Left forelimb (tissue), 1 donor: ENCODE data around the gene MAZ.
"Not testable (repeated sequence)": the region's sequence is repeated elsewhere in the genome, so short reads cannot be mapped to it uniquely, and the experiment has no call there.

Source experiments
- DNase-seq: peaks from one replicate; pipeline ENCODE4 v3.0.0-alpha.2; 2018; ENCODE audit warnings: low spot score

The MAZ gene

DNA sequence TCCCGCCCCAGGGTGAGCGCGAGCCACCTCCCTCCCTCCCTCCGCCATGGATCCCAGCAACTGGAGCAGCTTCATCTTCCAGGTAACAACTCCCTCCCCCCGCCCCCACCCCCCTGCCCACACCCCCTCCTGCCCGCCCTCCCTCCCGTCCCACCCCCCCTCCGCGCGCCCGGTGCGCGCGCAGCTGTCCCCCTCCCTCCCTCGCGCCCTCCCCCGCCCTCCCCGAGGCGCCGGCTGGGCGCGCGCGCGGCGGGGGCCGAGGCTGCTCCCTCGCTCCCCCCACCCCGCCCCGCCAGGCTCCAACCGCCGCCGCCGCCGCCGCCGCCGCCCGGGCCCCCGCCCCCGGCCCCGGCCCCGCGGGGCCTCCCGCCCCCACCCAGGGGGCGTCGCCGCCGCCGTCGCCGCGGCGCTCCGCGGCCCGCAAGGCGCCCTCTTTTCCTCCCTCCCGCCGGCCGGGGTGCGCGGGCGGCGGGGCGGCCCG, at the start of gene MAZ:
MAZ (plus strand) TSS at position 431 of the 481 bp plus-strand sequence. CDS start 173 bp downstream, outside the sequence.
- DNase-seq, result no peak

DNA sequence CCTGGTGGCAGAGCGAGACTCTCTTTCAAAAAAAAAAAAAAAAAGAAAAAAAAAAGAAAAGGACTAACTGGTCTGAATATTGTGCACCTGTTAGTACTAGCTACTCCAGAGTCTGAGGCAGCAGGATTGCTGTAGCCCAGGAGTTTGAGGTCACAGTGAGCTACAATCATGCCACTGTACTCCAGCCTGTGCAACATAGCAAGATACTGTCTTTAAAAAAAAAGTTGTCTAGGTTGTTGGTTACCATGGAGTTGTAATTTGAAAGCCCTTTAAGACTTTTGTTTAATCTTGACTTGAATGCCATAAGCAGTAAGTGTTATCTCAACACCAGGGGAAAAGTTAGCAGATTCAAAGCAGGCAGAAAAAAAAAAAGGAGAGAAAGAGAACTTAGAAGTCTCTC, 49.7 kb upstream of the MAZ start:
- no peak for DNase-seq

- not testable (repeated sequence) for DNase-seq
Measured at GRCh38 chr16:29757086-29757485, 49.2 kb upstream of the MAZ start.

DNA sequence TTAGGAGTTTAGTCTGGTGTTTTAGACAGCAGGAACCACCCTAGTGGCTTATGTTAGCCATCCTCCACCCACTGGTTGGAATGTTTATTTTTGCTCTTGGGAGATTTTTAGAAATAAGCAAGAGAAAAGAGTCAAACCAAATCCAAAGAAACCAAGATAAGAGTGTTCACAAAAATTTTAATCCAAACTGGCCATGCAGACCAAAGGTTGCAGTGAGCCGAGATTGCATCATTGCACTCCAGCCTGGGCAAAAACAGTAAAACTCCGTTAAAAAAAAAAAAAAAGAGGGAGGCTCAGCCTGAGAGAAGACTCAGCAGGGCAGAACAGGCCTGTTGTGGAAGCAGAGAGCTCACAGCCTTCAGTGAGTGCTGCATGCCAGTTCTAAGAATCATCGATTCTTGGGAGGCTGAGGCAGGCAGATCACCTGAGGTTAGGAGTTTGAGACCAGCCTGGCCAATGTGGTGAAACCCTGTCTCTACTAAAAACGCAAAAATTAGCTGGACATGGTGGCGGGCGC, 48.3 kb upstream of the MAZ start:
- no peak for DNase-seq

GRCh38 chr16:29760567-29761279, 45.6 kb upstream of the MAZ start:
- no peak for DNase-seq

DNA sequence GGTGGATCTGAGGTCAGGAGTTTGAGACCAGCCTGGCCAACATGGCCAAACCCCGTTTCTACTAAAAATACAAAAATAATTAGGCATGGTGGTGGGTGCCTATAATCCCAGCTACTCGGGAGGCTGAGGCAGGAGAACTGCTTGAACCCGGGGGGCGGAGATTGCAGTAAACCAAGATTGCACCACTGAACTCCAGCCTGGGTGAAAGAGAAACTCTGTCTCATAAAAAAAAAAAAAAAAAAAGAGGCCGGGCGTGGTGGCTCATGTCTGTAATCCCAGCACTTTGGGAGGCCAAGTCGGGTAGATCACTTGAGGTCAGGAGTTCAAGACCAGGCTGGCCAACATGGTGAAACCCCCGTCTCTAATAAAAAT, 45.1 kb upstream of the MAZ start:
- DNase-seq, result not testable (repeated sequence)

DNA sequence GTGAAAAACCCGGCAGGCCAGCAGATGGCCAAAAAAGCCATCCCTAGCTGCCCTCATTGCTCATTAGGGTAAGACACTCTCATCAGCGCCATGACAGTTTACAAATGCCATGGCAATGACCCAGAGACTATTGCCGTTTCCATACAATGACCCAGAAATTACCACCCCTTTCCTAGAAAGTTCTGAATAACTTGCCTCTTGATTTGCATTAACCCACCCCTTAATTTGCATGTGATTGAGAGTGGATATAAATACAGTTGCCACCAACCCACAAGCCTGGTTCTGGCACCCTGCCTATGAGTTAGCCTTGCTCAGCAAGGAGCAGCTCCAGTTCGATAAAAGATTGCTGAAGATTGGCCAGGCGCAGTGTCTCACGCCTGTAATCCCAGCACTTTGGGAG, 44.4 kb upstream of the MAZ start:
- DNase-seq, result no peak

GRCh38 chr16:29763326-29763725, 43.0 kb upstream of the MAZ start:
- DNase-seq, result no peak

DNA sequence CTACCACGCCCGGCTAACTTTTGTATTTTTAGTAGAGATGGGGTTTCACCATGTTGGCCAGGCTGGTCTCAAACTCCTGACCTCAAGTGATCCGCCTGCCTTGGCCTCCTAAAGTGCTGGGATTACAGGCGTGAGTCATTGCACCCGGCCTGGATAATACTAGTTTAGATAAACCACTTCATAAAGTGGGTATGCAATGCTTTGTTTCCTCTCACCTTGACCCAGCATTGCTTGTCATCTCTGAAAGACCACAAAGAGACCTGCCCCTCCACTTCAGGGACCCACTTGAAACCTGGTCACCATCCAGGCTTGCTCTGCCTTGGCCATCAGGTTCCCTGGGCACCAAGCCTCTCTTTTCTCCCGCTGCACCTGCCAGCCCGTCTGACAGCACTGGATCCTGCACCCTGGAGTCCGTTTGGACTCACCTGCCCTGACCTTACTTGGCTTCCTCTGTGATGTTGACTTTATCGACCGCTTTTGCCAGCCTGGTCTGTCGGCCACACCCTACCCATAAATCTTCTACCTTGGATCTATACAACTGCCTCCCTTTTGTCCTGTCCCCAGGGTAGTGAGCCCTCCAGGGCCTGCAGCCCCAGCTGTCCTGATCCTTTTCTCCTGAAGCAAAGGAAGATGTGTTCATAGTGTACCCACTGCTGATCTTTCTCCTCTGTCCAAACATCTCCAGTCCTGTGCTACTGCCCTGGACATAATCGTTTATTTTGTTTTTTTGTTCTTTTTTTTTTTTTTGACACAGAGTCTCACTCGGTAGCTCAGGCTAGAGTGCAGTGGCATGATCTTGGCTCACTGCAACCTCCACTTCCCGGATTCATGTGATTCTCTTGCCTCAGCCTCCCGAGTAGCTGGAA, 40.9 kb upstream of the MAZ start:
- no peak for DNase-seq

DNA sequence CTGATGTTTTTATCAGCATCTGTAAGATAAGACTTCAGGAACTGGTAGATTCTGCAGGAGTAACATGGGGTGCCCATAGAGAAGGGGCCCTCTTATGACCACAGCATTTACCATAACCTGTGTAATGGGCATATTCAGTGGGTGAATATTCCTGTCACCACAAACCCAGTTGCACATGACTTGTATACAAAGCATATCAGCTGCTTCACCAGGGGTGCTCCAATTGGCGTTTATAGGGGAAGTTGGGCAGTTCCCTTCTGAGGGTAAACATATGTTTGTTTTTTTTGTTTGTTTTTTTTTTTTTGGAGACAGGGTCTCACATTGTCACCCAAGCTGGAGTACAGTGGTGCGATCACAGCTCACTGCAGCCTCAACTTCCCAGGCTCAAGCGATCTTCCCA, 39.8 kb upstream of the MAZ start:
- no peak for DNase-seq

GRCh38 chr16:29767062-29767461, 39.3 kb upstream of the MAZ start:
- DNase-seq, result no peak

- no peak for DNase-seq
Measured at GRCh38 chr16:29769507-29769906, 36.8 kb upstream of the MAZ start.

- DNase-seq, result no peak
Measured at GRCh38 chr16:29770250-29770929, 35.9 kb upstream of the MAZ start.

GRCh38 chr16:29772330-29772729, 34.0 kb upstream of the MAZ start:
- DNase-seq, result not testable (repeated sequence)

- DNase-seq, result no peak
Measured at GRCh38 chr16:29774730-29775129, 31.6 kb upstream of the MAZ start.

DNA sequence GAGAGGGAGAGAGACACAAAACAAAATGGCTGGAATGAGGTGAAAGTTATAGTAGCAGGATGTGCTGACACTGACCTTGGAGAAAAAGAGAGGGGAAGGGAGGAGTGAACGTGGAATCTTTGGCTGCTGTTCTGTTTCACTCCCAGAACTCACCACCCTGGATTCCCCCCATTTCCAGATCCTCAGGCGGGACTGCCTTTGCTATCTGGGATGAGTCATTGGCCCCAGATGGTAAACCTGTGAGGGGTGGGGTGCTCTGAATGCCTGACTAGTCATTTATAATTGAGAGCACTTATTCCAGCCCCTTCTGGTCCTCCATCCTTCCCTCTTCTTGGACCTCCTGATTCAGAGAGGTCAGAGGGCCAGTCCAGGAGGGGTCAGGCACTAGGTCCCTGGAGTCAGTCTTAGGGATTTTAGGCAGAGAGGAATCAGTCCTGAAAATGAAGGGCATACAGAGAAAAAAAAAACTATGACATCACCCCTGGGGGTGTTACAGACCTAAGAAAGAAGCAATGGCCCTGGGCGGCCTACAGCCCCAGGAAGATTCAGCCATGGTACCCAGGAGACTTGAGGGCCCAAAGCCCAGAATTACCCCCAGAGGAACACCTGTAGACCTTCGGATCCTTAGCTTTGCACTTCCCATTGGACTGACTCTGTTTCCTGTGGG, 30.5 kb upstream of the MAZ start:
- DNase-seq, result no peak

- no peak for DNase-seq
Measured at GRCh38 chr16:29777576-29778350, 28.6 kb upstream of the MAZ start, which contains the start of gene ZG16. Gene ZG16 (plus strand): TSS chr16:29778256. CDS start chr16:29779267, 1,011 bp downstream.

DNA sequence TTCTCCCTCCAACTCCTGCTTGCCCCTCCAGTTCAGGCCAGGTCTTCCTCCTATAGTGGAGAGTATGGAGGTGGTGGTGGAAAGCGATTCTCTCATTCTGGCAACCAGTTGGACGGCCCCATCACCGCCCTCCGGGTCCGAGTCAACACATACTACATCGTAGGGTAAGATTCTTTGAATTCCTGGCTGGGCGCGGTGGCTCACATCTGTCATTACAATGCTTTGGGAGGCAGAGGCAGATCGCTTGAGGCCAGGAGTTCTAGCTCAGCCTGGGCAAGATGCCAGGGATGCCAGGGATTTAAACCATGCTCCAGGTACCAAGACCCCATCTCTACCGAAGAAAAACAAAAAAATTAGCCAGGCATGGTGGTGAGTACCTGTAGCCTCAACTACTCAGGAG, 26.9 kb upstream of the MAZ start:
- DNase-seq, result no peak

DNA sequence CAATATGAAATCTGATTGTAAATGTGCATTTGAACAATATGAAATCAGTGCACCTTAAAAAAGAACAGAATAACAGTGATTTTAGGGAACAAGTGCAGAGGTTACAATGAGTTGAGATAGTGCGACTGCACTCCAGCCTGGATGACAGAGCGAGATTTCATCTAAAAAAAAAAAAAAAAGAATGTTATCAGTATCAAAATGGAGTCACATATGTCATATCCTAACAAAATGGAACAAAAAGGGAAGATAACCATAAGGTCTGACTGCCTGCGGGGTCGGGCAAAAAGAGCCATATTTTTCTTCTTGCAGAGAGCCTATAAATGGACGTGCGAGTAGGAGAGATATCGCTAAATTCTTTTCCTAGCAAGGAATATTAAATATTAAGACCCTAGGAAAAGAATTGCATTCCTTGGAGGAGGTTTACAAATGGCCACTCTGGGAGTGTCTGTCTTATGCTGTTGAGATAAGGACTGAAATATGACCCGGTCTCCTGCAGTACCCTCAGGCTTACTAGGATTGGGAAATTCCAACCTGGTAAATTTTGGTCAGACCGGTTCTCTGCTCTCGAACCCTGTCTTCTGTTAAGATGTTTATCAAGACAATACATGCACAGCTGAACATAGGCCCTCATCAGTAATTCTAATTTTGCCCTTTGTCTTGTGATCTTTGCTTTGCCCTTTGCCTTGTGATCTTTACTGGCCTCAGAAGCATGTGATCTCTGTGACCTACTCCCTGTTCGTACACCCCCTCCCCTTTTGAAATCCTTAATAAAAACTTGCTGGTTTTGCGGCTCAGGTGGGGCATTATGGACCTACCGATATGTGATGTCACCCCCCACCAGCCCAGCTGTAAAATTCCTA, 23.0 kb upstream of the MAZ start:
- not testable (repeated sequence) for DNase-seq

GRCh38 chr16:29784157-29784556, 22.2 kb upstream of the MAZ start:
- DNase-seq, result no peak
